ENCODE measurements around the gene LRRC26. TPM values are rescaled to one million over a fixed set of nuclear protein-coding genes. Genes with fewer than 3 reads are reported as not detected.
A peak's percentile ranks its signal among the peaks of the same experiment; 100 is the strongest.

Gene LRRC26
- polyA plus RNA-seq, 1 donor (not counting 4 experiments of a cell fraction or from before 2014, with no cell fraction given), result not detected

DNA sequence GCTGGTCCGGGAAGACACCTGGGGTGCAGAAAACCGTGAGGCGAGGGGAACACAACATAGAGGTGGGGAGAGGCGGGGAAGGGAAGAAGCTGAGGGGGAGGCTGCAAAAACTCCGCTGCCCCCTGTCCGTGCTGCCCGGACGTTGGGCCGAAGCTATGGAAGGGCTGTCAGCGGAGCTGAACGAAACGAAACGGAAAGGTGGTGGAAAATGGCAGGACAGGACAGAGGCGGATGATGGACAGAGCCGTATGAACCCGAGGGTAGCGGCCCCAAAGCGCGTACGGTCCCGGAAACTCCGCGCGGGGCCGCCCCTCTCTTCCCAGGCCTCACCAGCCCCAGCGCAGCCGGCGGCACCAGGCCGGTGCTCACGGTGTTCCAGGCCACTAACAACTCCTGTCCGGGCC lies 18.2 kb upstream of the LRRC26 start:
- H3K79me2 ChIP-seq (ENCODE audit: control insufficient read depth, insufficient read depth, low read length), result peaks cover 47% of the 10 kb centered on the region
- H3K4me3 ChIP-seq (ENCODE audit: control insufficient read depth in 2 of 3, extremely low read depth in 1 of 3, insufficient read depth in 2 of 3, low read depth in 1 of 3, low read length in 3 of 3), result peak overlapping the region; percentile 88 to 96 (median 90)
- no peak for TF ChIP-seq EZH2 (IDR thresholded peaks at IDR 0.05; ENCODE audit: low read length)
- TF ChIP-seq, protein P1, sequence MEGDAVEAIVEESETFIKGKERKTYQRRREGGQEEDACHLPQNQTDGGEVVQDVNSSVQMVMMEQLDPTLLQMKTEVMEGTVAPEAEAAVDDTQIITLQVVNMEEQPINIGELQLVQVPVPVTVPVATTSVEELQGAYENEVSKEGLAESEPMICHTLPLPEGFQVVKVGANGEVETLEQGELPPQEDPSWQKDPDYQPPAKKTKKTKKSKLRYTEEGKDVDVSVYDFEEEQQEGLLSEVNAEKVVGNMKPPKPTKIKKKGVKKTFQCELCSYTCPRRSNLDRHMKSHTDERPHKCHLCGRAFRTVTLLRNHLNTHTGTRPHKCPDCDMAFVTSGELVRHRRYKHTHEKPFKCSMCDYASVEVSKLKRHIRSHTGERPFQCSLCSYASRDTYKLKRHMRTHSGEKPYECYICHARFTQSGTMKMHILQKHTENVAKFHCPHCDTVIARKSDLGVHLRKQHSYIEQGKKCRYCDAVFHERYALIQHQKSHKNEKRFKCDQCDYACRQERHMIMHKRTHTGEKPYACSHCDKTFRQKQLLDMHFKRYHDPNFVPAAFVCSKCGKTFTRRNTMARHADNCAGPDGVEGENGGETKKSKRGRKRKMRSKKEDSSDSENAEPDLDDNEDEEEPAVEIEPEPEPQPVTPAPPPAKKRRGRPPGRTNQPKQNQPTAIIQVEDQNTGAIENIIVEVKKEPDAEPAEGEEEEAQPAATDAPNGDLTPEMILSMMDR (optimal IDR thresholded peaks at IDR 0.05 in 1 of 3, IDR thresholded peaks at IDR 0.05 in 1 of 3, conservative IDR thresholded peaks at IDR 0.05 in 1 of 3; ENCODE audit: extremely low read depth in 1 of 3, insufficient read depth in 2 of 3, low read length in 3 of 3), result no peak

DNA sequence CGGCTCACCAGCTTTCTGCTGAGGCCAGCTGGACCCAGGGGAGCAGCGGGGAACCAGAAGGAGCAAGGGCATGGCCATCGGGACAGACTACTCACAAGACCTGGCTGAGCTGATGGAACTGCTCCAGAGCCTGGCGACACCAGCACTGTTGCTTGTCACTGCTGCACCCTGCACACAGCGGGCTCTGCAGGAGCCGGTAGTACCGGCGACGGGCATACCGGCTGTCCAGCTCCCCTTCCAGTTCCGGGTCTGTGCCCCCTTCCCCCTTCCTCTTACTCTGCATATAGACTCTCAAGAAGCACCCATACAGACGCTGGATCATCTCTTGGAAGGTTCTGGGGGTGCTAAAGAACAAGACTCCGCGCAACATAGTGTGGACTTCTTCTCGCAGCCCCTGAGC lies 17.5 kb upstream of the LRRC26 start:
- Histone ChIP-seq H2AFZ (ENCODE audit: control insufficient read depth, low read length) (no peak overlapping the region), H3K4me1 (ENCODE audit: control insufficient read depth, extremely low read depth, insufficient read depth, low read length) (peaks cover 23% of the 10 kb centered on the region), H3K4me2 (ENCODE audit: control insufficient read depth, extremely low read depth, insufficient read depth, low read depth, low read length) (peak overlapping the region; percentile 97), H4K20me1 (ENCODE audit: control insufficient read depth, extremely low read depth, insufficient read depth, low read length) (no peaks in the 10 kb centered on the region), H3K9me1 (ENCODE audit: control insufficient read depth, extremely low read depth, insufficient read depth, low read length) (no peaks in the 10 kb centered on the region), H3K27me3 (ENCODE audit: control insufficient read depth, extremely low read depth, insufficient read depth, low read length) (no peaks in the 10 kb centered on the region), H3K9ac (ENCODE audit: control insufficient read depth, extremely low read depth, insufficient read depth, low read length) (peak overlapping the region; percentile 92), H3K36me3 (ENCODE audit: control insufficient read depth in 2 of 2, extremely low read depth in 1 of 2, insufficient read depth in 2 of 2, low read length in 2 of 2) (peaks cover 23 to 28% of the 10 kb centered on the region in 2 experiments), H3K79me2 (ENCODE audit: control insufficient read depth, insufficient read depth, low read length) (peaks cover 47% of the 10 kb centered on the region), H3K4me3 (ENCODE audit: control insufficient read depth in 2 of 3, extremely low read depth in 1 of 3, insufficient read depth in 2 of 3, low read depth in 1 of 3, low read length in 3 of 3) (peak overlapping the region; percentile 88 to 96 (median 90)), H3K9me3 (ENCODE audit: control insufficient read depth, low read depth, low read length) (no peaks in the 10 kb centered on the region), H3K27ac (ENCODE audit: control insufficient read depth, insufficient read depth, low read length) (peak overlapping the region; percentile 89)
- FAIRE-seq (no peak), DNase-seq (ENCODE audit: low read depth, low spot score) (no peak)
- dilution Hi-C loops (cut with MboI; ENCODE audit: extremely low pct_ligation_motif_present, low sequenced_read_pairs), result no loop called here
- TF ChIP-seq EZH2 (IDR thresholded peaks at IDR 0.05; ENCODE audit: low read length), result no peak

More for the DNA sequence above, 18.2 kb upstream of the LRRC26 start:
- dilution Hi-C loops (cut with MboI; ENCODE audit: extremely low pct_ligation_motif_present, low sequenced_read_pairs), result no loop called here
- no peaks in the 10 kb centered on the region for H3K9me1 ChIP-seq (ENCODE audit: control insufficient read depth, extremely low read depth, insufficient read depth, low read length)
- FAIRE-seq (no peak), DNase-seq (ENCODE audit: low read depth, low spot score) (no peak)
- H3K4me1 ChIP-seq (ENCODE audit: control insufficient read depth, extremely low read depth, insufficient read depth, low read length), result peaks cover 23% of the 10 kb centered on the region
- H3K36me3 ChIP-seq (ENCODE audit: control insufficient read depth in 2 of 2, extremely low read depth in 1 of 2, insufficient read depth in 2 of 2, low read length in 2 of 2), result peaks cover 18 to 24% of the 10 kb centered on the region in 2 experiments
- H3K4me2 ChIP-seq (ENCODE audit: control insufficient read depth, extremely low read depth, insufficient read depth, low read depth, low read length), result peak overlapping the region; percentile 97
- peak overlapping the region; percentile 92 for H3K9ac ChIP-seq (ENCODE audit: control insufficient read depth, extremely low read depth, insufficient read depth, low read length)
- H2AFZ ChIP-seq (ENCODE audit: control insufficient read depth, low read length), result peak overlapping the region; percentile 91
- H3K9me3 ChIP-seq (ENCODE audit: control insufficient read depth, low read depth, low read length), result no peaks in the 10 kb centered on the region
- H3K27ac ChIP-seq (ENCODE audit: control insufficient read depth, insufficient read depth, low read length), result peak overlapping the region; percentile 89
- H4K20me1 ChIP-seq (ENCODE audit: control insufficient read depth, extremely low read depth, insufficient read depth, low read length), result no peaks in the 10 kb centered on the region
- H3K27me3 ChIP-seq (ENCODE audit: control insufficient read depth, extremely low read depth, insufficient read depth, low read length), result no peaks in the 10 kb centered on the region

DNA sequence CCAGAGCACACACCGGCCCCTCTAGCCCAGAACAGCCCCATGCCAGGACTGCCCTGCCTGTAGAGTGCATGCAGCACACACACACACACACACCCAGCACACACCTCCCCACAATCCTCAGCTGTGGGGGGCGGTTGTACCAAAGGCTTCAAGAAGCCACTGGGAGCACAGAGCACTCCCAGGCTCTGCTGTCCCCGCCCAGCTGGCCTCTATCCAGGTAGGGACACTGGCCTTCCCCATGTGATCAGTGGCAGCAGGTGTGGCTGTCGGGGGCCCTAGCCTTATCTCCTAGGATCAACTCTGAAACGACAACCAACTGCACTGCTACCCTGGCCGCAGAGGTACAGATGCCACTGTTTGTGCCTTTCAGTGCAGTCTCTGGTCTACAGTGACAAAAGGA lies 16.5 kb upstream of the LRRC26 start:
- Histone ChIP-seq H3K4me3 (ENCODE audit: control insufficient read depth in 2 of 3, extremely low read depth in 1 of 3, insufficient read depth in 2 of 3, low read depth in 1 of 3, low read length in 3 of 3) (no peak overlapping the region), H3K4me2 (ENCODE audit: control insufficient read depth, extremely low read depth, insufficient read depth, low read depth, low read length) (no peak overlapping the region), H3K27ac (ENCODE audit: control insufficient read depth, insufficient read depth, low read length) (no peak overlapping the region), H3K36me3 (ENCODE audit: control insufficient read depth in 2 of 2, extremely low read depth in 1 of 2, insufficient read depth in 2 of 2, low read length in 2 of 2) (peaks cover 24 to 25% of the 10 kb centered on the region in 2 experiments), H3K79me2 (ENCODE audit: control insufficient read depth, insufficient read depth, low read length) (peaks cover 47% of the 10 kb centered on the region), H3K27me3 (ENCODE audit: control insufficient read depth, extremely low read depth, insufficient read depth, low read length) (no peaks in the 10 kb centered on the region), H3K4me1 (ENCODE audit: control insufficient read depth, extremely low read depth, insufficient read depth, low read length) (peaks cover 23% of the 10 kb centered on the region), H4K20me1 (ENCODE audit: control insufficient read depth, extremely low read depth, insufficient read depth, low read length) (no peaks in the 10 kb centered on the region), H3K9ac (ENCODE audit: control insufficient read depth, extremely low read depth, insufficient read depth, low read length) (no peak overlapping the region), H3K9me3 (ENCODE audit: control insufficient read depth, low read depth, low read length) (no peaks in the 10 kb centered on the region), H2AFZ (ENCODE audit: control insufficient read depth, low read length) (no peak overlapping the region), H3K9me1 (ENCODE audit: control insufficient read depth, extremely low read depth, insufficient read depth, low read length) (no peaks in the 10 kb centered on the region)
- dilution Hi-C loops (cut with MboI; ENCODE audit: extremely low pct_ligation_motif_present, low sequenced_read_pairs), result no loop called here
- FAIRE-seq (no peak), DNase-seq (ENCODE audit: low read depth, low spot score) (no peak)
- TF ChIP-seq, protein P1 (optimal IDR thresholded peaks at IDR 0.05 in 1 of 3, IDR thresholded peaks at IDR 0.05 in 1 of 3, conservative IDR thresholded peaks at IDR 0.05 in 1 of 3; ENCODE audit: extremely low read depth in 1 of 3, insufficient read depth in 2 of 3, low read length in 3 of 3), result no peak
- no peak for TF ChIP-seq EZH2 (IDR thresholded peaks at IDR 0.05; ENCODE audit: low read length)

All from keratinocyte (primary cell).